Uterus (tissue), 4 donors: Measurements from ENCODE around the gene DHX34. TPM values are rescaled to one million over a fixed set of nuclear protein-coding genes. Genes with fewer than 3 reads are reported as not detected.

ENCODE experiments used
- DNase-seq, 2 donors: peaks; one replicate each; pipeline ENCODE4 v3.0.0-alpha.2; 2019 to 2020
- H3K27ac ChIP-seq, 2 donors: fragments of 200-600 bp; sonication (generic); 1 replicate in 1 of 2; 2 replicates in 1 of 2; pipeline ENCODE4 v1.5.1; 2016 to 2018
- H3K27me3 ChIP-seq, 2 donors: fragments of 200-600 bp; sonication (generic); one replicate each; pipeline ENCODE4 v1.5.1; 2018 to 2019; ENCODE audit warnings: control low read depth in 1 of 2
- H3K36me3 ChIP-seq, 2 donors: fragments of 200-600 bp; sonication (generic); one replicate each; pipeline ENCODE4 v1.5.1; 2019; ENCODE audit warnings: control low read depth in 1 of 2
- H3K4me1 ChIP-seq, 2 donors: fragments of 200-600 bp; sonication (generic); one replicate each; pipeline ENCODE4 v1.5.1; 2018 to 2019; ENCODE audit warnings: control low read depth in 1 of 2
- H3K4me3 ChIP-seq, 2 donors: fragments of 200-600 bp; sonication (generic); 1 replicate in 1 of 2; 2 replicates in 1 of 2; pipeline ENCODE4 v1.5.1; 2018 to 2019; ENCODE audit warnings: mild to moderate bottlenecking in 1 of 2
- H3K9me3 ChIP-seq, 2 donors: fragments of 200-600 bp; sonication (generic); one replicate each; pipeline ENCODE4 v1.5.1; 2019; ENCODE audit warnings: control low read depth in 1 of 2
- POLR2A ChIP-seq, 2 donors: fragments of 450-650 bp; IDR thresholded peaks; one replicate each; pipeline ENCODE4 v1.6.1; 2016; ENCODE audit warnings: antibody characterized with exemption in 2 of 2, mild to moderate bottlenecking in 1 of 2, moderate library complexity in 1 of 2
- intact Hi-C: fragments of 100-400 bp; cut with DNase I; formaldehyde crosslinking; loops from one replicate; pipeline ENCODE4 v1.15.1; 2023; ENCODE audit warnings: low total_unique reads
- total RNA-seq, 4 donors: library from RNA; depleted of rRNA in 3 of 4; stranded (reverse); fragments of >200 nt in 3 of 4; gene quantifications; one replicate each; pipeline versions ENCODE4 v1.1.0 to v1.2.4, GENCODE V29; 2014 to 2023
- TF ChIP-seq, protein P1 (sequence below), 4 experiments: fragments of 200-600 bp in 2 of 4; fragments of 450-650 bp in 2 of 4; sonication (generic) in 2 of 4; IDR thresholded peaks; one replicate each; pipeline ENCODE4 v1.5.1; 2016 to 2019; ENCODE audit warnings: antibody characterized with exemption in 4 of 4, mild to moderate bottlenecking in 2 of 4, moderate library complexity in 1 of 4
- donor health status: DM: yes; HTN: yes; CAD: no.

Gene DHX34
- total RNA-seq, 4 donors from 2014 or later = 11.5 to 17.3 (median 15.8) TPM

DNA sequence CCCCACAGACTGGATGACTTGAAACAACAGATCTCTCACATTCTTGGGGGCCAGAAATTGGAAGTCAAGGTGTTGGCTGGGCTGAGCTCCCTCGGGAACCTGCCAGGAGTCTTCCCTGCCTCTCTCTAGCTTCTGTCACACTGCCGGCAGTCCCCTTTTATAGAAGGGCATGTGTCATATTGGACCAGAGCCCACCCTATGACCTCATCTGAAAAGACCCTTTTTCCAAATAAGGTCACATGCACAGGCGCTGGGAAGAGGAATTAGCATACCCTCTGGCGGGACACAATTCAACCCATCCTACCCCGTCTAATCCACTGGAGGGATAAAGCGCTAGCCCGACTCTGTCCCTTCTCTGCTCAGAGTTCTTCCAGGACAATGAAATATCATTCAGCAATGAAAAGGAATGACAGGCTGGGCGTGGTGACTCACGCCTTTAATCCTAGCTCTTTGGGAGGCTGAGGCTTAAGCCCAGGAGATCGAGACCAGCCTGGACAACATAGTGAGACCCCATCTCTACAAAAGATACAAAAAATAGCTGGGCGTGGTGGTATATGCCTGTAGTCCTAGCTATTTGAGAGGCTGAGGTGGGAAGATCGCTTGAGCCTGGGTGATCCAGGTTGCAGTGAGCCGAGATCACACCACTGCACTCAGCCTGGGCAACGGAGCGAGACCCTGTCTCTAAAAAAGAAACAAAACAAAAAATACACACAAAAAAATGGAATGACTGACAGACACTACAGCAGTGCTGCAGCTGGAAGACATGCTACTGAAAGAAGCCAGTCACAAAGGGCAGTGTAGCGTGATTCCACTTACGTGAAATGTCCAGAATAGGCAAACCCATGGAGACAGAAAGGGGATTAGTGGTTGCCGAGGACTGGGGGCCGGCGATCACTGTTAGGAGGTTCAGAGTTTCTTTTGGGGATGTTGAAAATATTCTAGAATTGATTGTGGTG, 41.7 kb downstream of the DHX34 start:
- Histone ChIP-seq H3K27me3 (no peaks in the 10 kb centered on the region), H3K4me3 (no peak overlapping the region), H3K4me1 (no peaks in the 10 kb centered on the region), H3K36me3 (no peaks in the 10 kb centered on the region), H3K27ac (no peak overlapping the region), H3K9me3 (no peaks in the 10 kb centered on the region)
- no peak for TF ChIP-seq POLR2A (IDR thresholded peaks at IDR 0.05)
- TF ChIP-seq, protein P1, sequence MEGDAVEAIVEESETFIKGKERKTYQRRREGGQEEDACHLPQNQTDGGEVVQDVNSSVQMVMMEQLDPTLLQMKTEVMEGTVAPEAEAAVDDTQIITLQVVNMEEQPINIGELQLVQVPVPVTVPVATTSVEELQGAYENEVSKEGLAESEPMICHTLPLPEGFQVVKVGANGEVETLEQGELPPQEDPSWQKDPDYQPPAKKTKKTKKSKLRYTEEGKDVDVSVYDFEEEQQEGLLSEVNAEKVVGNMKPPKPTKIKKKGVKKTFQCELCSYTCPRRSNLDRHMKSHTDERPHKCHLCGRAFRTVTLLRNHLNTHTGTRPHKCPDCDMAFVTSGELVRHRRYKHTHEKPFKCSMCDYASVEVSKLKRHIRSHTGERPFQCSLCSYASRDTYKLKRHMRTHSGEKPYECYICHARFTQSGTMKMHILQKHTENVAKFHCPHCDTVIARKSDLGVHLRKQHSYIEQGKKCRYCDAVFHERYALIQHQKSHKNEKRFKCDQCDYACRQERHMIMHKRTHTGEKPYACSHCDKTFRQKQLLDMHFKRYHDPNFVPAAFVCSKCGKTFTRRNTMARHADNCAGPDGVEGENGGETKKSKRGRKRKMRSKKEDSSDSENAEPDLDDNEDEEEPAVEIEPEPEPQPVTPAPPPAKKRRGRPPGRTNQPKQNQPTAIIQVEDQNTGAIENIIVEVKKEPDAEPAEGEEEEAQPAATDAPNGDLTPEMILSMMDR (IDR thresholded peaks at IDR 0.05) = no peak
- no peak for DNase-seq
- intact Hi-C loops = no loop called here

DNA sequence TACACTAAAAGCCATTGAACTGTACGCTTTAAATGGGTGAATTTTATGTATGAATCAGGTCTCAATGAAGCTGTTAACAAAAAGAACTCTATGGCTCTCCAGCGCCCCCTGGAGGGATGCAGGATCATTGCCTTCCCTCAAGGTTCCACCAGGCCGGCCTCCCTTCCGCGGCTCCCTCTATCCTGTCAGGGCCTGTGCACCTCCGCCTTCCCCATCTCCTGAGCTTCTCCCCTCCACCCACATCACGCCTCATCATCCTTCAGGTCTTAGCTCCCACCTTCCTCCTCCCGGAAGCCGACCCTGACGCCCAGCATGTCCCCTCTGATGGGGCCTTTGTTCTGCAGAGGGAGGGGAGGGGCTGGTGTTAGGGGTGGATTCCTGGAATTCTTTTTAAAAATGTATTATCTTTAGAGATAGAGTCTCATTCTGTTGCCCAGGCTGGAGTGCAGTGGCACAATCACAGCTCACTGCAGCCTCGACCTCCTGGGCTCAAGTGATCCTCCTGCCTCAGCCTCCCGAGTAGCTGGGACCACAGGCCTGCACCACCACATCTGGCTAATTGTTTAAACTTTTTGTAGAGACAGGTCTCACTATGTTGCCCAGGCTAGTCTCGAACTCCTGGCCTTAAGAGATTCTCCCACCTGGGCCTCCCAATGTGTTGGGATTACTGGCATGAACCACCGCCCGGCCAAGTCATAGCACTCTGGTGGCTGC, 42.6 kb downstream of the DHX34 start:
- no peak for TF ChIP-seq POLR2A (IDR thresholded peaks at IDR 0.05)
- TF ChIP-seq, protein P1 (IDR thresholded peaks at IDR 0.05) = peak; percentile 58 to 79 (median 66)
- H3K4me3 ChIP-seq = no peak overlapping the region
- H3K4me1 ChIP-seq = no peaks in the 10 kb centered on the region
- no peaks in the 10 kb centered on the region for H3K36me3 ChIP-seq
- peak; percentile 58 for DNase-seq
- no peaks in the 10 kb centered on the region for H3K27me3 ChIP-seq
- no peaks in the 10 kb centered on the region for H3K9me3 ChIP-seq
- intact Hi-C loops = no loop called here
- no peak overlapping the region for H3K27ac ChIP-seq

DNA sequence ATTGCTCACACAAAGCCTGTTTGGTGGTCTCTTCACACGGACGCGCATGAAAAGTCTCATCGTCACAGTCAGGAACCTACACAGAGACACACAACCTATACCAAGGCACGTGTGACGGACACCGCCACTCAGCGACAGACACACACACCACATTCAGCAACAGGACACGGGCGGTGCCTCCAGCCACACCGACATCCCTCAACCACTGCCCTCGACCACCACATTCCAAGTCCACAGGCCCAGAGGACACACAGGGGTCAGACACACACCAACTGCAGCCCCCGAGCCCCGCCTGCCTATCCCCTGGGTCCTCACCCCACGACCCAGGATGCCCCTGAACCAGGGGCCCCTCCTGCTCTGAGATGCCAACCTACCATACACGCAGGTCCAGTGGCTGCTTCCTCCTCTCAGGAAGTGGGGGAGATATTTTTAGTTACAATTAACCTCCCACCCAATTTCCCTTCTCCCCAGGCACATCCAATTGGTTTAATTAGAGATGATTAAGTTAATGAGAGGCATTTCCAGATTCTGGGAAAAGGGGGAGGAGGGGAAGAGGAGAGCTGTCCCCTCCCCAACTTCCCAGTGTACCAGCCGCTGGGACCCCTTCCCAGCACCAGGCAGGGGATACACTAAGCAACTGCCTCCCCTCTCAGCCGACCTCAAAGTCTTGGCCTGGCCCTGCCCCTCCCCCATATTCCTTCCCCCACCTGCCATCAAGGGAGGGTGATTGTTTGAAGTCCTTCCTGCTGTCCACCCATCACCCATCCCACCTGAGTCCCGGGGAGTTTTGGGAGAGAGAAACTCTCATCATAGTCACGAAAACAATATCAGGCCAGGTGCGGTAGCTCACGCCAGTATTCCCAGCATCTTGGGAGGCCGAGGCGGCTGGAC, 49.8 kb downstream of the DHX34 start:
- H3K36me3 ChIP-seq = no peaks in the 10 kb centered on the region
- H3K4me3 ChIP-seq = no peak overlapping the region
- intact Hi-C loops = no loop called here
- H3K4me1 ChIP-seq = no peaks in the 10 kb centered on the region
- no peak for DNase-seq
- H3K27ac ChIP-seq = no peak overlapping the region
- H3K9me3 ChIP-seq = no peaks in the 10 kb centered on the region
- no peaks in the 10 kb centered on the region for H3K27me3 ChIP-seq
- no peak for TF ChIP-seq POLR2A (IDR thresholded peaks at IDR 0.05)
- TF ChIP-seq, protein P1 (IDR thresholded peaks at IDR 0.05) = no peak

DNA sequence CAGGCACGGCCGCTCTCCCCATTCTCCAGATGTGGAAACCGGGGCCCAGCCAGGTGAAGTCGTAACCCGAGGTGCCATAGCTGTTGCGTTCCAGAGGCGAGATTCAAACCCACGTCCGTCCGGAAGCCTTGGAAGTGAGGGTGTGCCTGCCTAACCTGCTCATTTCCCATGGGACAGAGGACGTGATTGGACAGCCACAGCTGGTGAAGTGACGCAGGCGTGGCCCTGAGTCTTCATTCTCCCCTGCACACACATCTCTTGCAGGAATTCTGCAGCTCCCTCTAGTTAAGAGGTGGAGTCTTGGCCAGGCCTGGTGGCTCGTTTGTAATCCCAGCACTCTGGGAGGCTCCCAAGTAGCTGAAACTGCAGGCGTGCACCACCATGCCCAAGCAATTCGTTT, 53.4 kb downstream of the DHX34 start:
- no peaks in the 10 kb centered on the region for H3K9me3 ChIP-seq
- no peaks in the 10 kb centered on the region for H3K4me1 ChIP-seq
- H3K4me3 ChIP-seq = no peak overlapping the region
- TF ChIP-seq POLR2A (IDR thresholded peaks at IDR 0.05) = no peak
- TF ChIP-seq, protein P1 (IDR thresholded peaks at IDR 0.05) = no peak
- H3K27me3 ChIP-seq = no peaks in the 10 kb centered on the region
- no peaks in the 10 kb centered on the region for H3K36me3 ChIP-seq
- no peak overlapping the region for H3K27ac ChIP-seq
- intact Hi-C loops = no loop called here
- DNase-seq = no peak
